ENCODE results near the gene CDH18.

DNA sequence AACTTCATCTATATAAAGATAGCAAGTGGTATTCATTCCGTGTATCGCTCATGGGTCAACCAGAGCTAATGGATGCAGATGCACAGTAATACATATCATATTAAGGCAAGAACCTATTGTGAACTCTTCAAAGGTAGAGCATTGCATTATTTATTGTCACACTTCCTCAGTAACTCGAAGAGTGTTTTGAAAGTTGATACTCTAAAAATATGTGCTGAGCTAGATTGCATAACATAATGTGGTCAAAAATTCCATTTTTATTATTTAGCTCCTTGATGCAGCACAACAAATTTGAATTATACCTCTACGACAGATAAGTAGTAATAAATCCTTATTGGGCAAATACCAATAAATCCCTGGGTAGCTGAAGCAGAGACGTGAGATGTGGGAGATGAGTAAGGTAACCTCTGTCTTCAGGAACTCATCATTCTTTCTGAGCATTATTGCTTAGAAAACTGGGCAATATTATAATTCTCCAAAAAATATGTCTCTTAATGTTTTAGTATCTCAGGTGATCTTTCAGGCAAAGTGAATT lies 70.3 kb downstream of the CDH18 start:
- TF ChIP-seq, protein P1, sequence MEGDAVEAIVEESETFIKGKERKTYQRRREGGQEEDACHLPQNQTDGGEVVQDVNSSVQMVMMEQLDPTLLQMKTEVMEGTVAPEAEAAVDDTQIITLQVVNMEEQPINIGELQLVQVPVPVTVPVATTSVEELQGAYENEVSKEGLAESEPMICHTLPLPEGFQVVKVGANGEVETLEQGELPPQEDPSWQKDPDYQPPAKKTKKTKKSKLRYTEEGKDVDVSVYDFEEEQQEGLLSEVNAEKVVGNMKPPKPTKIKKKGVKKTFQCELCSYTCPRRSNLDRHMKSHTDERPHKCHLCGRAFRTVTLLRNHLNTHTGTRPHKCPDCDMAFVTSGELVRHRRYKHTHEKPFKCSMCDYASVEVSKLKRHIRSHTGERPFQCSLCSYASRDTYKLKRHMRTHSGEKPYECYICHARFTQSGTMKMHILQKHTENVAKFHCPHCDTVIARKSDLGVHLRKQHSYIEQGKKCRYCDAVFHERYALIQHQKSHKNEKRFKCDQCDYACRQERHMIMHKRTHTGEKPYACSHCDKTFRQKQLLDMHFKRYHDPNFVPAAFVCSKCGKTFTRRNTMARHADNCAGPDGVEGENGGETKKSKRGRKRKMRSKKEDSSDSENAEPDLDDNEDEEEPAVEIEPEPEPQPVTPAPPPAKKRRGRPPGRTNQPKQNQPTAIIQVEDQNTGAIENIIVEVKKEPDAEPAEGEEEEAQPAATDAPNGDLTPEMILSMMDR (IDR thresholded peaks at IDR 0.05; ENCODE audit: borderline replicate concordance, extremely low read depth, low read length, poor library complexity, severe bottlenecking): no peak
- no peak for TF ChIP-seq EZH2 (IDR thresholded peaks at IDR 0.05; ENCODE audit: borderline replicate concordance, low read depth, low read length, severe bottlenecking)

All from DND-41 (cell line).